WTC11 (cell line): Measurements from ENCODE around the gene NMT2. TPM values are rescaled to one million over a fixed set of nuclear protein-coding genes. Genes with fewer than 3 reads are reported as not detected.

Experiments
- ATAC-seq: fragments of 200-7000 bp; cut with Tn5 transposase; 2 replicates; pipeline ENCODE4 v1.10.0; 2021; ENCODE audit warnings: mild to moderate bottlenecking, moderate library complexity
- CTCF ChIA-PET: fragments of 300-600 bp; sonication (Branson Sonifier 250); formaldehyde crosslinking; loops from one replicate; lab custom pipeline; 2021; ENCODE audit warnings: antibody characterized with exemption; lab: Charles Lee
- POLR2A ChIA-PET: fragments of 350-600 bp; sonication (Branson Sonifier 250); formaldehyde crosslinking; loops from one replicate; lab custom pipeline; 2021; ENCODE audit warnings: antibody characterized with exemption; lab: Charles Lee
- DNase-seq: peaks from one replicate; pipeline ENCODE4 v3.0.0; 2021; ENCODE audit warnings: low spot score
- H3K27ac Mint-ChIP-seq: 2 replicates; pipeline ENCODE4 v1.8.0; 2021; ENCODE audit warnings: mixed read lengths
- H3K27me3 Mint-ChIP-seq: 2 replicates; pipeline ENCODE4 v1.8.0; 2021; ENCODE audit warnings: low read depth, mild to moderate bottlenecking, moderate library complexity, mixed read lengths
- H3K36me3 Mint-ChIP-seq: 2 replicates; pipeline ENCODE4 v1.8.0; 2021; ENCODE audit warnings: mixed read lengths
- H3K4me1 Mint-ChIP-seq: 2 replicates; pipeline ENCODE4 v1.8.0; 2022; ENCODE audit warnings: mixed read lengths
- H3K4me3 Mint-ChIP-seq: 2 replicates; pipeline ENCODE4 v1.8.0; 2021; ENCODE audit warnings: mild to moderate bottlenecking, moderate library complexity, mixed read lengths
- H3K9me3 Mint-ChIP-seq: 2 replicates; pipeline ENCODE4 v1.8.0; 2021; ENCODE audit warnings: mixed read lengths
- ATF3 ChIP-seq: sonication (generic); formaldehyde crosslinking; conservative IDR thresholded peaks from 2 replicates; pipeline ENCODE4 v1.8.1; 2022; ENCODE audit warnings: mild to moderate bottlenecking, missing genetic modification reagents
- ATF6 ChIP-seq: sonication (generic); formaldehyde crosslinking; IDR thresholded peaks from 2 replicates; pipeline ENCODE4 v1.8.1; 2023; ENCODE audit warnings: mild to moderate bottlenecking, missing genetic modification reagents
- CDX4 ChIP-seq: fragments of 250-450 bp; sonication (Bioruptor Pico); IDR thresholded peaks from 2 replicates; pipeline ENCODE4 v1.9.0; 2021; ENCODE audit warnings: moderate library complexity, mild to moderate bottlenecking, inconsistent platforms, borderline replicate concordance
- ESRRA ChIP-seq: sonication (generic); formaldehyde crosslinking; IDR thresholded peaks from 2 replicates; pipeline ENCODE4 v1.8.1; 2022; ENCODE audit warnings: mild to moderate bottlenecking, missing genetic modification reagents, borderline replicate concordance
- ETV6 ChIP-seq: sonication (generic); formaldehyde crosslinking; IDR thresholded peaks from 2 replicates; pipeline ENCODE4 v1.8.1; 2022; ENCODE audit warnings: mild to moderate bottlenecking, missing genetic modification reagents
- FOXK1 ChIP-seq: sonication (generic); formaldehyde crosslinking; IDR thresholded peaks from 2 replicates; pipeline ENCODE4 v1.8.0; 2022; ENCODE audit warnings: mild to moderate bottlenecking, moderate library complexity, missing genetic modification reagents
- GRHL2 ChIP-seq: fragments of 250-450 bp; sonication (Bioruptor Pico); IDR thresholded peaks from 2 replicates; pipeline ENCODE4 v1.8.0; 2022; ENCODE audit warnings: mild to moderate bottlenecking, moderate library complexity; ENCODE audit not compliant: insufficient replicate concordance, severe bottlenecking
- IRF2 ChIP-seq: sonication (generic); formaldehyde crosslinking; IDR thresholded peaks from 2 replicates; pipeline ENCODE4 v1.8.0; 2022; ENCODE audit warnings: low read depth, missing genetic modification reagents, borderline replicate concordance
- JAZF1 ChIP-seq: fragments of 250-450 bp; sonication (Bioruptor Pico); IDR thresholded peaks from 2 replicates; pipeline ENCODE4 v1.9.0; 2021; ENCODE audit warnings: moderate library complexity, mild to moderate bottlenecking, inconsistent platforms
- KAT7 ChIP-seq: sonication (generic); formaldehyde crosslinking; IDR thresholded peaks from 2 replicates; pipeline ENCODE4 v1.8.1; 2023; ENCODE audit warnings: missing genetic modification reagents, mild to moderate bottlenecking, borderline replicate concordance
- MLX ChIP-seq: sonication (generic); formaldehyde crosslinking; IDR thresholded peaks from 2 replicates; pipeline ENCODE4 v1.8.1; 2023; ENCODE audit warnings: mild to moderate bottlenecking, missing genetic modification reagents, moderate library complexity
- MYBL2 ChIP-seq: sonication (generic); formaldehyde crosslinking; IDR thresholded peaks from 2 replicates; pipeline ENCODE4 v1.8.1; 2023; ENCODE audit warnings: mild to moderate bottlenecking, moderate library complexity, missing genetic modification reagents
- NFATC4 ChIP-seq: fragments of 250-450 bp; sonication (Bioruptor Pico); IDR thresholded peaks from 2 replicates; pipeline ENCODE4 v1.9.0; 2021; ENCODE audit warnings: mild to moderate bottlenecking
- NFYB ChIP-seq: sonication (generic); formaldehyde crosslinking; conservative IDR thresholded peaks from 2 replicates; pipeline ENCODE4 v1.8.0; 2022; ENCODE audit warnings: low read depth, missing genetic modification reagents
- PRRX2 ChIP-seq: fragments of 250-450 bp; sonication (Bioruptor Pico); IDR thresholded peaks from 2 replicates; pipeline ENCODE4 v1.8.0; 2021; ENCODE audit warnings: mild to moderate bottlenecking
- RELA ChIP-seq: sonication (generic); formaldehyde crosslinking; IDR thresholded peaks from 2 replicates; pipeline ENCODE4 v1.8.1; 2022; ENCODE audit warnings: missing genetic modification reagents, mild to moderate bottlenecking, borderline replicate concordance
- RORB ChIP-seq: fragments of 250-450 bp; sonication (Bioruptor Pico); IDR thresholded peaks from 2 replicates; pipeline ENCODE4 v1.9.0; 2021; ENCODE audit warnings: mild to moderate bottlenecking
- SMAD4 ChIP-seq: sonication (generic); formaldehyde crosslinking; IDR thresholded peaks from 2 replicates; pipeline ENCODE4 v1.8.0; 2022; ENCODE audit warnings: mild to moderate bottlenecking, missing genetic modification reagents
- TEAD4 ChIP-seq: sonication (generic); formaldehyde crosslinking; IDR thresholded peaks from 2 replicates; pipeline ENCODE4 v1.8.0; 2022; ENCODE audit warnings: mild to moderate bottlenecking, missing genetic modification reagents
- USF1 ChIP-seq: sonication (generic); formaldehyde crosslinking; IDR thresholded peaks from 2 replicates; pipeline ENCODE4 v1.8.0; 2022; ENCODE audit warnings: mild to moderate bottlenecking, missing genetic modification reagents
- ZBTB21 ChIP-seq: sonication (generic); formaldehyde crosslinking; IDR thresholded peaks from 2 replicates; pipeline ENCODE4 v1.8.1; 2023; ENCODE audit warnings: mild to moderate bottlenecking, missing genetic modification reagents, borderline replicate concordance
- ZMAT4 ChIP-seq: fragments of 250-450 bp; sonication (Bioruptor Pico); IDR thresholded peaks from 2 replicates; pipeline ENCODE4 v1.9.0; 2021; ENCODE audit warnings: mild to moderate bottlenecking
- ZNF138 ChIP-seq: sonication (generic); formaldehyde crosslinking; conservative IDR thresholded peaks from 2 replicates; pipeline ENCODE4 v1.8.1; 2022; ENCODE audit warnings: mild to moderate bottlenecking, moderate library complexity, missing genetic modification reagents
- ZNF281 ChIP-seq: sonication (generic); formaldehyde crosslinking; IDR thresholded peaks from 2 replicates; pipeline ENCODE4 v1.8.0; 2023; ENCODE audit warnings: mild to moderate bottlenecking, missing genetic modification reagents
- ZNF317 ChIP-seq: sonication (generic); formaldehyde crosslinking; IDR thresholded peaks from 2 replicates; pipeline ENCODE4 v1.8.1; 2023; ENCODE audit warnings: low read depth, mild to moderate bottlenecking, moderate library complexity, missing genetic modification reagents, borderline replicate concordance
- ZNF512 ChIP-seq: sonication (generic); formaldehyde crosslinking; IDR thresholded peaks from 2 replicates; pipeline ENCODE4 v1.8.1; 2022; ENCODE audit warnings: missing genetic modification reagents, borderline replicate concordance
- ZNF671 ChIP-seq: fragments of 250-450 bp; sonication (Bioruptor Pico); IDR thresholded peaks from 2 replicates; pipeline ENCODE4 v1.8.0; 2021; ENCODE audit warnings: mild to moderate bottlenecking
- total RNA-seq: library from RNA; stranded (reverse); gene quantifications from 3 replicates; pipeline ENCODE4 v1.2.3, GENCODE V29; 2021

NMT2 gene
- total RNA-seq, 1 experiment from 2014 or later, result 11.7 TPM

GRCh38 chr10:15069230-15069629 lies 99.3 kb downstream of the NMT2 start (continued):
- TF ChIP-seq ZNF512 (CRISPR knock-in tag), result no peak

GRCh38 chr10:15068802-15069201 lies 99.7 kb downstream of the NMT2 start:
- H3K27me3 Mint-ChIP-seq, result peaks cover 16% of the 10 kb centered on the region
- CTCF ChIA-PET, result interaction anchor here (0.8 kb wide), 1 partner anchor 38 kb away, joined by 3 read pairs; no protein-coding TSS in a partner anchor
- TF ChIP-seq RORB (CRISPR knock-in tag), result no peak
- TF ChIP-seq ZNF138 (CRISPR knock-in tag), result no peak
- TF ChIP-seq MYBL2, result no peak
- no peak for TF ChIP-seq NFATC4
- no peak for TF ChIP-seq NFYB (CRISPR knock-in tag)
- no peak for TF ChIP-seq RELA (CRISPR knock-in tag)
- TF ChIP-seq CDX4 (CRISPR knock-in tag), result no peak
- TF ChIP-seq GRHL2 (CRISPR knock-in tag), result no peak
- TF ChIP-seq ETV6 (CRISPR knock-in tag), result no peak
- TF ChIP-seq PRRX2, result no peak
- no peak for TF ChIP-seq ZMAT4 (CRISPR knock-in tag)
- TF ChIP-seq, all 79 proteins: peak for 0
- H3K4me3 Mint-ChIP-seq, result no peak overlapping the region
- H3K27ac Mint-ChIP-seq, result no peak overlapping the region
- H3K36me3 Mint-ChIP-seq, result peaks cover 23% of the 10 kb centered on the region
- POLR2A ChIA-PET, result no interaction called here
- ATAC-seq (no peak), DNase-seq (no peak)
- no peaks in the 10 kb centered on the region for H3K4me1 Mint-ChIP-seq
- peaks cover 40% of the 10 kb centered on the region for H3K9me3 Mint-ChIP-seq

GRCh38 chr10:15067154-15067553 lies 101.3 kb downstream of the NMT2 start:
- CTCF ChIA-PET, result no interaction called here

More at GRCh38 chr10:15067154-15067553, 101.3 kb downstream of the NMT2 start:
- Mint-ChIP-seq H3K9me3 (peaks cover 25% of the 10 kb centered on the region), H3K4me3 (no peak overlapping the region)
- TF ChIP-seq KAT7 (no peak), MLX (CRISPR knock-in tag) (no peak), ATF6 (no peak), ZNF281 (CRISPR knock-in tag) (no peak), ESRRA (CRISPR knock-in tag) (no peak), FOXK1 (CRISPR knock-in tag) (no peak), ZBTB21 (no peak), IRF2 (no peak), USF1 (CRISPR knock-in tag) (no peak), ATF3 (no peak), ZNF317 (CRISPR knock-in tag) (no peak), JAZF1 (CRISPR knock-in tag) (no peak), SMAD4 (no peak), ZNF671 (CRISPR knock-in tag) (no peak), TEAD4 (CRISPR knock-in tag) (no peak)
- TF ChIP-seq, all 79 proteins: peak for 0
- Mint-ChIP-seq H3K27ac (no peak overlapping the region), H3K36me3 (peaks cover 6% of the 10 kb centered on the region), H3K4me1 (no peaks in the 10 kb centered on the region), H3K27me3 (peaks cover 7% of the 10 kb centered on the region)
- POLR2A ChIA-PET, result no interaction called here
- ATAC-seq, result no peak
- no peak for DNase-seq
